SK-N-SH (cell line): ENCODE data around the gene TEKTIP1. TPM values are rescaled to one million over a fixed set of nuclear protein-coding genes. Genes with fewer than 3 reads are reported as not detected.

Experiments used
- CTCF ChIA-PET: fragments of 300-600, 350-600 bp; formaldehyde crosslinking; extraction: SDS; loops from one replicate; lab custom pipeline; 2021; lab: Yijun Ruan, JAX
- POLR2A ChIA-PET: fragments of 350-600 bp; sonication (Branson Sonifier 250); formaldehyde crosslinking; extraction: SDS; loops from one replicate; lab custom pipeline; 2020; ENCODE audit warnings: antibody characterized with exemption, inconsistent platforms; lab: Yijun Ruan, JAX
- DNase-seq: peaks from one replicate; pipeline ENCODE4 v3.0.0; 2012
- H2AFZ ChIP-seq: fragments of 200-600 bp; sonication (generic); 2 replicates; pipeline ENCODE4 v1.8.1; 2016; ENCODE audit warnings: antibody characterized with exemption, mild to moderate bottlenecking, low read depth
- H3F3A ChIP-seq: fragments of 200-600 bp; sonication (generic); replicated peaks from 2 replicates; pipeline ENCODE3; 2016; ENCODE audit warnings: antibody characterized with exemption, mild to moderate bottlenecking; ENCODE audit not compliant: insufficient read depth
- H3K27ac ChIP-seq, 2 experiments: fragments of 200-500 bp in 1 of 2; fragments of 200-600 bp in 1 of 2; sonication (Bioruptor generic) in 1 of 2; sonication (generic), shearing (Covaris generic) in 1 of 2; 2 replicates each; pipeline versions ENCODE4 v1.5.1 to v1.6.1; 2014 to 2016; ENCODE audit warnings: low read depth in 2 of 2, inconsistent platforms in 1 of 2, low read length in 1 of 2, mild to moderate bottlenecking in 1 of 2, mixed read lengths in 1 of 2
- H3K27me3 ChIP-seq: fragments of 200-600 bp; sonication (generic), shearing (Covaris generic); 2 replicates; pipeline ENCODE4 v1.6.1; 2016; ENCODE audit warnings: mixed run types; ENCODE audit not compliant: insufficient read depth
- H3K36me3 ChIP-seq, 2 experiments: fragments of 200-500 bp in 1 of 2; fragments of 200-600 bp in 1 of 2; sonication (Bioruptor generic) in 1 of 2; sonication (generic) in 1 of 2; replicated peaks in 1 of 2; 2 replicates each; pipeline versions ENCODE3 to v1.5.1; 2014 to 2016; ENCODE audit warnings: low read length in 1 of 2, mild to moderate bottlenecking in 1 of 2; ENCODE audit not compliant: insufficient read depth in 2 of 2, control insufficient read depth in 1 of 2
- H3K4me1 ChIP-seq, 2 experiments: fragments of 200-500 bp in 1 of 2; fragments of 200-600 bp in 1 of 2; sonication (Bioruptor generic) in 1 of 2; sonication (generic), shearing (Covaris generic) in 1 of 2; 2 replicates each; pipeline versions ENCODE4 v1.5.1 to v1.6.1; 2014 to 2016; ENCODE audit warnings: low read depth in 1 of 2, low read length in 1 of 2, mixed run types in 1 of 2; ENCODE audit not compliant: insufficient read depth in 2 of 2, control insufficient read depth in 1 of 2
- H3K4me2 ChIP-seq: fragments of 200-600 bp; sonication (generic), shearing (Covaris generic); 2 replicates; pipeline ENCODE4 v1.6.1; 2017; ENCODE audit warnings: mixed run types
- H3K4me3 ChIP-seq, 2 experiments: fragments of 200-500 bp in 1 of 2; fragments of 200-600 bp in 1 of 2; sonication (Bioruptor generic) in 1 of 2; sonication (generic), shearing (Covaris generic) in 1 of 2; 2 replicates each; pipeline versions ENCODE4 v1.5.1 to v1.8.1; 2014 to 2016; ENCODE audit warnings: low read depth in 2 of 2, inconsistent platforms in 1 of 2, low read length in 1 of 2, mild to moderate bottlenecking in 1 of 2, mixed read lengths in 1 of 2, moderate library complexity in 1 of 2
- H3K79me2 ChIP-seq: fragments of 200-600 bp; sonication (generic); 2 replicates; pipeline ENCODE4 v1.8.1; 2017; ENCODE audit warnings: mild to moderate bottlenecking; ENCODE audit not compliant: insufficient read depth
- H3K9ac ChIP-seq: fragments of 200-600 bp; sonication (generic); 2 replicates; pipeline ENCODE4 v1.6.1; 2017; ENCODE audit warnings: mixed run types
- H3K9me2 ChIP-seq: fragments of 200-600 bp; sonication (generic); 2 replicates; pipeline ENCODE4 v1.6.1; 2017; ENCODE audit warnings: mixed run types
- H3K9me3 ChIP-seq: fragments of 200-600 bp; sonication (generic); 2 replicates; pipeline ENCODE4 v1.6.1; 2017; ENCODE audit warnings: mixed run types, mild to moderate bottlenecking, moderate library complexity
- H4K20me1 ChIP-seq: fragments of 200-600 bp; sonication (generic); 2 replicates; pipeline ENCODE4 v1.6.1; 2017; ENCODE audit warnings: mild to moderate bottlenecking, mixed run types; ENCODE audit not compliant: insufficient read depth
- FOSL2 ChIP-seq: IDR thresholded peaks from 2 replicates; pipeline ENCODE4 v1.4.0; 2012; ENCODE audit warnings: low read depth, mild to moderate bottlenecking, moderate library complexity, borderline replicate concordance
- GABPA ChIP-seq: IDR thresholded peaks from 2 replicates; pipeline ENCODE4 v1.4.0; 2012; ENCODE audit warnings: low read depth, mild to moderate bottlenecking
- JUND ChIP-seq: IDR thresholded peaks from 2 replicates; pipeline ENCODE4 v1.4.0; 2012
- MXI1 ChIP-seq: IDR thresholded peaks from 2 replicates; pipeline ENCODE4 v1.6.1; 2012; ENCODE audit warnings: mild to moderate bottlenecking, low read depth, low read length, improper control_type of control experiment
- NRF1 ChIP-seq: IDR thresholded peaks from 2 replicates; pipeline ENCODE4 v1.6.1; 2012; ENCODE audit warnings: low read depth, mild to moderate bottlenecking, low read length
- RFX5 ChIP-seq: IDR thresholded peaks from 2 replicates; pipeline ENCODE4 v1.6.1; 2012; ENCODE audit warnings: mild to moderate bottlenecking, improper control_type of control experiment, low read length
- RXRA ChIP-seq: IDR thresholded peaks from 2 replicates; pipeline ENCODE4 v1.4.0; 2012; ENCODE audit warnings: low read depth, mild to moderate bottlenecking, borderline replicate concordance
- SIN3A ChIP-seq: IDR thresholded peaks from 2 replicates; pipeline ENCODE4 v1.6.1; 2012; ENCODE audit warnings: low read depth, mild to moderate bottlenecking, low read length, moderate library complexity, borderline replicate concordance
- SMC3 ChIP-seq: IDR thresholded peaks from 2 replicates; pipeline ENCODE4 v1.6.1; 2012; ENCODE audit warnings: low read depth, low read length, improper control_type of control experiment
- ZBTB33 ChIP-seq: IDR thresholded peaks from 2 replicates; pipeline ENCODE4 v1.4.0; 2012; ENCODE audit warnings: low read depth, borderline replicate concordance
- WGBS: methylation state at CpG from one replicate; pipeline ENCODE4 v1.1.6; 2017; ENCODE audit warnings: low lambda C conversion rate; 5-methylcytosine and 5-hydroxymethylcytosine counted together
- polyA plus RNA-seq, 3 experiments: library from polyadenylated mRNA; depleted of rRNA; stranded (reverse); fragments of >200 nt; gene quantifications; 2 replicates each; pipeline ENCODE4 v1.2.3, GENCODE V29; 2012
- TF ChIP-seq, protein P1 (sequence below): fragments of 150-350 bp; IDR thresholded peaks from 2 replicates; pipeline ENCODE4 v1.6.1; 2017; ENCODE audit warnings: antibody characterized with exemption, low read length, low read depth, borderline replicate concordance
- TF ChIP-seq, protein P2 (sequence below): fragments of 200-600 bp; sonication (generic); IDR thresholded peaks from 2 replicates; pipeline ENCODE4 v1.6.1; 2017; ENCODE audit warnings: antibody characterized with exemption, mild to moderate bottlenecking, moderate library complexity
- TF ChIP-seq, protein P3 (sequence below): IDR thresholded peaks from 2 replicates; pipeline ENCODE4 v1.4.0; 2012; ENCODE audit warnings: low read depth, borderline replicate concordance
- TF ChIP-seq, protein P4 (sequence below): IDR thresholded peaks from 2 replicates; pipeline ENCODE4; 2012

The TEKTIP1 gene
- polyA plus RNA-seq, 1 of the 3 experiments (the other 2 are of a cell fraction) = 0.12 TPM

GRCh38 chr19:3544058-3544376 is 5.0 kb downstream of the TEKTIP1 start:
- H3K36me3 ChIP-seq = peaks cover 0 to 30% of the 10 kb centered on the region in 2 experiments
- peaks cover 5% of the 10 kb centered on the region for H3F3A ChIP-seq
- H3K4me1 ChIP-seq = no peaks in the 10 kb centered on the region; a peak in 1 of 4 replicates
- POLR2A ChIA-PET = no interaction called here
- H3K9ac ChIP-seq = no peak overlapping the region
- CTCF ChIA-PET = interaction anchor here (1.3 to 6.0 kb wide), 5 partner anchors 13 to 72 kb away, joined by 4 to 73 read pairs (median 7); partner anchors contain the start of gene MFSD12
- 0 out of 2 replicates have a peak, but pooled peaks cover 7% of the 10 kb centered on the region for H4K20me1 ChIP-seq
- no peak overlapping the region for H3K27ac ChIP-seq
- no peak overlapping the region for H2AFZ ChIP-seq
- WGBS = no CpG with 5 or more reads among the region's 9 CpGs
- H3K4me2 ChIP-seq = no peak overlapping the region
- no peak for TF ChIP-seq ZBTB33
- TF ChIP-seq SIN3A = no peak
- no peak for TF ChIP-seq MXI1
- TF ChIP-seq RFX5 = no peak
- TF ChIP-seq, protein P1, sequence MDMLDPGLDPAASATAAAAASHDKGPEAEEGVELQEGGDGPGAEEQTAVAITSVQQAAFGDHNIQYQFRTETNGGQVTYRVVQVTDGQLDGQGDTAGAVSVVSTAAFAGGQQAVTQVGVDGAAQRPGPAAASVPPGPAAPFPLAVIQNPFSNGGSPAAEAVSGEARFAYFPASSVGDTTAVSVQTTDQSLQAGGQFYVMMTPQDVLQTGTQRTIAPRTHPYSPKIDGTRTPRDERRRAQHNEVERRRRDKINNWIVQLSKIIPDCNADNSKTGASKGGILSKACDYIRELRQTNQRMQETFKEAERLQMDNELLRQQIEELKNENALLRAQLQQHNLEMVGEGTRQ = no peak
- no peak for TF ChIP-seq FOSL2
- TF ChIP-seq RXRA = no peak
- TF ChIP-seq SMC3 = no peak
- TF ChIP-seq, protein P2, sequence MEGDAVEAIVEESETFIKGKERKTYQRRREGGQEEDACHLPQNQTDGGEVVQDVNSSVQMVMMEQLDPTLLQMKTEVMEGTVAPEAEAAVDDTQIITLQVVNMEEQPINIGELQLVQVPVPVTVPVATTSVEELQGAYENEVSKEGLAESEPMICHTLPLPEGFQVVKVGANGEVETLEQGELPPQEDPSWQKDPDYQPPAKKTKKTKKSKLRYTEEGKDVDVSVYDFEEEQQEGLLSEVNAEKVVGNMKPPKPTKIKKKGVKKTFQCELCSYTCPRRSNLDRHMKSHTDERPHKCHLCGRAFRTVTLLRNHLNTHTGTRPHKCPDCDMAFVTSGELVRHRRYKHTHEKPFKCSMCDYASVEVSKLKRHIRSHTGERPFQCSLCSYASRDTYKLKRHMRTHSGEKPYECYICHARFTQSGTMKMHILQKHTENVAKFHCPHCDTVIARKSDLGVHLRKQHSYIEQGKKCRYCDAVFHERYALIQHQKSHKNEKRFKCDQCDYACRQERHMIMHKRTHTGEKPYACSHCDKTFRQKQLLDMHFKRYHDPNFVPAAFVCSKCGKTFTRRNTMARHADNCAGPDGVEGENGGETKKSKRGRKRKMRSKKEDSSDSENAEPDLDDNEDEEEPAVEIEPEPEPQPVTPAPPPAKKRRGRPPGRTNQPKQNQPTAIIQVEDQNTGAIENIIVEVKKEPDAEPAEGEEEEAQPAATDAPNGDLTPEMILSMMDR = no peak
- TF ChIP-seq, protein P3, sequence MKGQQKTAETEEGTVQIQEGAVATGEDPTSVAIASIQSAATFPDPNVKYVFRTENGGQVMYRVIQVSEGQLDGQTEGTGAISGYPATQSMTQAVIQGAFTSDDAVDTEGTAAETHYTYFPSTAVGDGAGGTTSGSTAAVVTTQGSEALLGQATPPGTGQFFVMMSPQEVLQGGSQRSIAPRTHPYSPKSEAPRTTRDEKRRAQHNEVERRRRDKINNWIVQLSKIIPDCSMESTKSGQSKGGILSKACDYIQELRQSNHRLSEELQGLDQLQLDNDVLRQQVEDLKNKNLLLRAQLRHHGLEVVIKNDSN = no peak
- no peak for TF ChIP-seq JUND
- no peak for TF ChIP-seq NRF1
- no peak for TF ChIP-seq GABPA
- TF ChIP-seq, protein P4, sequence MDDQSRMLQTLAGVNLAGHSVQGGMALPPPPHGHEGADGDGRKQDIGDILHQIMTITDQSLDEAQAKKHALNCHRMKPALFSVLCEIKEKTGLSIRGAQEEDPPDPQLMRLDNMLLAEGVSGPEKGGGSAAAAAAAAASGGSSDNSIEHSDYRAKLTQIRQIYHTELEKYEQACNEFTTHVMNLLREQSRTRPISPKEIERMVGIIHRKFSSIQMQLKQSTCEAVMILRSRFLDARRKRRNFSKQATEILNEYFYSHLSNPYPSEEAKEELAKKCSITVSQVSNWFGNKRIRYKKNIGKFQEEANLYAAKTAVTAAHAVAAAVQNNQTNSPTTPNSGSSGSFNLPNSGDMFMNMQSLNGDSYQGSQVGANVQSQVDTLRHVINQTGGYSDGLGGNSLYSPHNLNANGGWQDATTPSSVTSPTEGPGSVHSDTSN = no peak
- TF ChIP-seq, all 33 proteins: peak for 0
- DNase-seq = no peak
- Histone ChIP-seq H3K9me2 (no peaks in the 10 kb centered on the region), H3K9me3 (no peaks in the 10 kb centered on the region), H3K27me3 (no peaks in the 10 kb centered on the region), H3K79me2 (no peaks in the 10 kb centered on the region), H3K4me3 (no peak overlapping the region)
